H9 (cell line): ENCODE results near the gene RBKS. TPM values are rescaled to one million over a fixed set of nuclear protein-coding genes. Genes with fewer than 3 reads are reported as not detected.

Source experiments
- DNase-seq: peaks from one replicate; pipeline ENCODE4 v3.0.0-alpha.2; 2017
- H2AFZ ChIP-seq: one replicate; pipeline ENCODE4 v1.6.1; 2013; ENCODE audit warnings: mild to moderate bottlenecking, low read length, control low read depth, moderate library complexity
- H2AK5ac ChIP-seq: 2 replicates; pipeline ENCODE4 v1.6.1; 2013; ENCODE audit warnings: low read length, control low read depth, mixed read lengths; ENCODE audit not compliant: insufficient read length
- H2BK120ac ChIP-seq: one replicate; pipeline ENCODE4 v1.6.1; 2013; ENCODE audit warnings: low read depth, mild to moderate bottlenecking, low read length, control low read depth, inconsistent platforms; ENCODE audit not compliant: poor library complexity, severe bottlenecking
- H2BK12ac ChIP-seq: 2 replicates; pipeline ENCODE4 v1.6.1; 2013; ENCODE audit warnings: low read length, control low read depth, mixed read lengths, low read depth; ENCODE audit not compliant: insufficient read length
- H2BK15ac ChIP-seq: 2 replicates; pipeline ENCODE4 v1.6.1; 2013; ENCODE audit warnings: low read depth, low read length, control low read depth
- H2BK20ac ChIP-seq: one replicate; pipeline ENCODE4 v1.6.1; 2013; ENCODE audit warnings: low read depth, mild to moderate bottlenecking, low read length, control low read depth, inconsistent platforms; ENCODE audit not compliant: poor library complexity, severe bottlenecking
- H2BK5ac ChIP-seq: 2 replicates; pipeline ENCODE4 v1.6.1; 2013; ENCODE audit warnings: low read length, control low read depth, mixed read lengths; ENCODE audit not compliant: insufficient read length
- H3K14ac ChIP-seq: 2 replicates; pipeline ENCODE4 v1.6.1; 2013; ENCODE audit warnings: low read length, control low read depth; ENCODE audit not compliant: insufficient read depth
- H3K18ac ChIP-seq: 2 replicates; pipeline ENCODE4 v1.6.1; 2013; ENCODE audit warnings: low read depth, mild to moderate bottlenecking, mixed read lengths, low read length, control low read depth; ENCODE audit not compliant: insufficient read length
- H3K23ac ChIP-seq: 2 replicates; pipeline ENCODE4 v1.6.1; 2013; ENCODE audit warnings: low read length, control low read depth, mixed read lengths, low read depth; ENCODE audit not compliant: insufficient read length
- H3K23me2 ChIP-seq: 2 replicates; pipeline ENCODE4 v1.6.1; 2013; ENCODE audit warnings: low read depth, mild to moderate bottlenecking, mixed read lengths, low read length, control low read depth; ENCODE audit not compliant: insufficient read length, poor library complexity, severe bottlenecking
- H3K27ac ChIP-seq: 2 replicates; pipeline ENCODE4 v1.5.1; 2013; ENCODE audit warnings: low read length, control low read depth, mixed read lengths, low read depth; ENCODE audit not compliant: insufficient read length
- H3K27me3 ChIP-seq: 2 replicates; pipeline ENCODE4 v1.6.1; 2013; ENCODE audit warnings: low read length, control low read depth, inconsistent platforms; ENCODE audit not compliant: insufficient read depth
- H3K4ac ChIP-seq: 2 replicates; pipeline ENCODE4 v1.6.1; 2013; ENCODE audit warnings: low read depth, mild to moderate bottlenecking, control low read depth, inconsistent platforms, low read length, moderate library complexity
- H3K4me1 ChIP-seq: 2 replicates; pipeline ENCODE4 v1.6.1; 2013; ENCODE audit warnings: low read length, control low read depth, inconsistent platforms; ENCODE audit not compliant: insufficient read depth
- H3K4me2 ChIP-seq: 2 replicates; pipeline ENCODE4 v1.6.1; 2013; ENCODE audit warnings: low read length, control low read depth, mixed read lengths; ENCODE audit not compliant: insufficient read length, insufficient read depth
- H3K56ac ChIP-seq: 2 replicates; pipeline ENCODE4 v1.6.1; 2013; ENCODE audit warnings: low read depth, mild to moderate bottlenecking, mixed read lengths, low read length, control low read depth; ENCODE audit not compliant: insufficient read length
- H3K79me1 ChIP-seq: 2 replicates; pipeline ENCODE4 v1.6.1; 2013; ENCODE audit warnings: low read depth, mild to moderate bottlenecking, moderate library complexity, low read length, control low read depth, inconsistent platforms; ENCODE audit not compliant: insufficient read depth, poor library complexity, severe bottlenecking
- H3K79me2 ChIP-seq: 2 replicates; pipeline ENCODE4 v1.6.1; 2013; ENCODE audit warnings: low read length, control low read depth, inconsistent platforms; ENCODE audit not compliant: insufficient read depth
- H3K9ac ChIP-seq: 2 replicates; pipeline ENCODE4 v1.6.1; 2013; ENCODE audit warnings: low read length, control low read depth, mixed read lengths; ENCODE audit not compliant: insufficient read length; ENCODE audit errors: extremely low read depth
- H3K9me3 ChIP-seq: one replicate; pipeline ENCODE4 v1.6.1; 2013; ENCODE audit warnings: low read depth, low read length, inconsistent platforms; ENCODE audit not compliant: control insufficient read depth
- H3T11ph ChIP-seq: one replicate; pipeline ENCODE4 v1.6.1; 2013; ENCODE audit warnings: mild to moderate bottlenecking, low read length, control low read depth, inconsistent platforms
- H4K20me1 ChIP-seq: one replicate; pipeline ENCODE4 v1.6.1; 2013; ENCODE audit not compliant: control insufficient read depth, insufficient read length, insufficient read depth
- H4K5ac ChIP-seq: 2 replicates; pipeline ENCODE4 v1.6.1; 2013; ENCODE audit warnings: low read depth, mild to moderate bottlenecking, mixed read lengths, low read length, control low read depth; ENCODE audit not compliant: insufficient read length
- H4K8ac ChIP-seq: replicated peaks from 2 replicates; pipeline ENCODE4 v1.6.1; 2013; ENCODE audit warnings: low read length, control low read depth, mixed read lengths, low read depth; ENCODE audit not compliant: insufficient read length
- H4K91ac ChIP-seq: 2 replicates; pipeline ENCODE4 v1.6.1; 2013; ENCODE audit warnings: low read depth, mild to moderate bottlenecking, moderate library complexity, mixed read lengths, low read length, control low read depth; ENCODE audit not compliant: insufficient read length
- H3K27ac Mint-ChIP-seq, 3 experiments: 2 replicates in 2 of 3; 3 replicates in 1 of 3; pipeline ENCODE4 v1.8.0; 2020 to 2021; ENCODE audit warnings: mixed read lengths in 3 of 3, mild to moderate bottlenecking in 1 of 3, moderate library complexity in 1 of 3
- H3K27me3 Mint-ChIP-seq: 2 replicates; pipeline ENCODE4 v1.8.0; 2021; ENCODE audit warnings: low read depth, mild to moderate bottlenecking, moderate library complexity, mixed read lengths
- H3K36me3 Mint-ChIP-seq, 3 experiments: 2 replicates in 2 of 3; 3 replicates in 1 of 3; pipeline ENCODE4 v1.8.0; 2020 to 2021; ENCODE audit warnings: low read depth in 3 of 3, mixed read lengths in 3 of 3; ENCODE audit not compliant: insufficient read depth in 1 of 3
- H3K4me1 Mint-ChIP-seq, 2 experiments: 2 replicates each; pipeline ENCODE4 v1.8.0; 2020; ENCODE audit warnings: mixed read lengths in 2 of 2
- H3K4me3 Mint-ChIP-seq, 2 experiments: 2 replicates in 1 of 2; 3 replicates in 1 of 2; pipeline ENCODE4 v1.8.0; 2020 to 2021; ENCODE audit warnings: mild to moderate bottlenecking in 2 of 2, mixed read lengths in 2 of 2, moderate library complexity in 1 of 2
- H3K9me3 Mint-ChIP-seq, 2 experiments: 2 replicates in 1 of 2; 3 replicates in 1 of 2; pipeline ENCODE4 v1.8.0; 2020; ENCODE audit warnings: mild to moderate bottlenecking in 2 of 2, mixed read lengths in 2 of 2, moderate library complexity in 1 of 2
- CTCF ChIP-seq: fragments of 200-600 bp; sonication (generic); conservative IDR thresholded peaks from 3 replicates; pipeline ENCODE4 v1.8.0; 2021; ENCODE audit warnings: antibody characterized with exemption, mild to moderate bottlenecking
- WGBS: extraction: QIAGEN DNeasy Blood & Tissue Kit; methylation state at CpG from one replicate; pipeline ENCODE4 v1.1.7; 2013; ENCODE audit warnings: missing lambda C conversion rate, low lambda C conversion rate, mixed read lengths; ENCODE audit not compliant: insufficient read length; ENCODE audit errors: extremely low coverage; 5-methylcytosine and 5-hydroxymethylcytosine counted together
- total RNA-seq: library from RNA; stranded (reverse); gene quantifications from 2 replicates; pipeline ENCODE4 v1.2.1, GENCODE V29; 2021

Gene RBKS
- total RNA-seq, 1 experiment from 2014 or later, result 2.3 TPM

GRCh38 chr2:27805180-27805579, 85.0 kb downstream of the RBKS start:
- no peak overlapping the region for H3K27ac ChIP-seq
- H2BK5ac ChIP-seq, result no peak overlapping the region
- no peak overlapping the region for H2AK5ac ChIP-seq
- no peak overlapping the region for H3K23ac ChIP-seq
- no peaks in the 10 kb centered on the region; the same call in 1 of the 2 replicates for H3K27me3 ChIP-seq
- no peak overlapping the region for H3K9ac ChIP-seq
- no peak for DNase-seq
- no peaks in the 10 kb centered on the region for H3K79me2 ChIP-seq
- no peak overlapping the region for H3K27ac Mint-ChIP-seq
- no peaks in the 10 kb centered on the region for H3K9me3 ChIP-seq
- H3K27me3 Mint-ChIP-seq, result no peaks in the 10 kb centered on the region; the same call in 1 of the 2 replicates
- no peak overlapping the region for H2AFZ ChIP-seq
- H3K14ac ChIP-seq, result no peak overlapping the region
- no peaks in the 10 kb centered on the region for H3K36me3 Mint-ChIP-seq
- H4K91ac ChIP-seq, result no peak overlapping the region
- no peaks in the 10 kb centered on the region for H3K4me1 ChIP-seq
- H2BK20ac ChIP-seq, result no peak overlapping the region
- H3K4me3 Mint-ChIP-seq, result no peak overlapping the region
- H3K4me1 Mint-ChIP-seq, result no peaks in the 10 kb centered on the region
- no peak overlapping the region for H4K5ac ChIP-seq
- no peak overlapping the region for H3K56ac ChIP-seq
- no peak overlapping the region for H3T11ph ChIP-seq
- H4K8ac ChIP-seq, result no peak overlapping the region
- no peaks in the 10 kb centered on the region for H4K20me1 ChIP-seq
- H3K23me2 ChIP-seq, result no peaks in the 10 kb centered on the region
- H3K9me3 Mint-ChIP-seq, result no peaks in the 10 kb centered on the region; a peak in 1 of 5 replicates
- WGBS, result no CpG with 5 or more reads among the region's 3 CpGs
- no peak overlapping the region for H3K4me2 ChIP-seq
- no peak overlapping the region for H2BK12ac ChIP-seq
- no peak for TF ChIP-seq CTCF
- H2BK120ac ChIP-seq, result no peak overlapping the region
- H2BK15ac ChIP-seq, result no peak overlapping the region
- H3K18ac ChIP-seq, result no peak overlapping the region
- no peak overlapping the region for H3K4ac ChIP-seq
- H3K79me1 ChIP-seq, result no peaks in the 10 kb centered on the region
